GM12872 (cell line): ENCODE measurements around the gene FHIT.
A peak's percentile ranks its signal among the peaks of the same experiment; 100 is the strongest.

Source experiments
- CTCF ChIP-seq: IDR thresholded peaks from 3 replicates; pipeline ENCODE4 v1.5.1; 2011; ENCODE audit warnings: low read depth, mild to moderate bottlenecking, low read length, moderate library complexity; ENCODE audit not compliant: insufficient read depth

Gene FHIT

GRCh38 chr3:60746043-60746638 lies 505.1 kb downstream of the FHIT start:
- no peak for TF ChIP-seq CTCF

GRCh38 chr3:60743631-60744164 lies 507.6 kb downstream of the FHIT start:
- 0 out of 3 replicates have a peak, but pooled peaks have one; percentile 14 for TF ChIP-seq CTCF

GRCh38 chr3:60742606-60743145 lies 508.6 kb downstream of the FHIT start:
- no peak for TF ChIP-seq CTCF

- no peak for TF ChIP-seq CTCF
Measured at GRCh38 chr3:60737633-60738399, 513.4 kb downstream of the FHIT start.

- TF ChIP-seq CTCF: no peak
Measured at GRCh38 chr3:60730371-60730770, 520.9 kb downstream of the FHIT start.

GRCh38 chr3:60729056-60729455 lies 522.2 kb downstream of the FHIT start:
- TF ChIP-seq CTCF: no peak

GRCh38 chr3:60728006-60728405 lies 523.2 kb downstream of the FHIT start:
- no peak for TF ChIP-seq CTCF
